H1 (cell line): ENCODE results near the gene SPACA5B. TPM values are rescaled to one million over a fixed set of nuclear protein-coding genes. Genes with fewer than 3 reads are reported as not detected.
"Not testable (repeated sequence)": the region's sequence is repeated elsewhere in the genome, so short reads cannot be mapped to it uniquely, and the experiment has no call there.

Experiments
- CTCF ChIA-PET: fragments of 300-600 bp; sonication (Branson Sonifier 250); formaldehyde crosslinking; loops from one replicate; lab custom pipeline; 2021; ENCODE audit not compliant: partially characterized antibody; lab: Charles Lee
- POLR2A ChIA-PET: fragments of 300-600 bp; sonication (Branson Sonifier 250); formaldehyde crosslinking; loops from one replicate; lab custom pipeline; 2021; ENCODE audit warnings: inconsistent platforms; ENCODE audit not compliant: partially characterized antibody; lab: Charles Lee
- DNase-seq, 2 experiments: peaks; one replicate each; pipeline versions ENCODE4 v3.0.0 to v3.0.0-alpha.2; 2010 to 2022; ENCODE audit warnings: low spot score in 2 of 2, low read depth in 1 of 2, mixed read lengths in 1 of 2
- FAIRE-seq: peaks from 2 replicates; lab custom pipeline; 2011; peaks lifted over from hg19 to GRCh38; lab: Jason Lieb, UNC
- H2AFZ ChIP-seq: 2 replicates; pipeline ENCODE4 v1.8.1; 2012; ENCODE audit warnings: low read length, inconsistent platforms
- H2AK5ac ChIP-seq: 2 replicates; pipeline ENCODE4 v1.6.1; 2013; ENCODE audit warnings: low read depth, low read length
- H2BK120ac ChIP-seq: replicated peaks from 2 replicates; pipeline ENCODE3; 2013; ENCODE audit warnings: low read depth, low read length, inconsistent platforms
- H2BK12ac ChIP-seq: 2 replicates; pipeline ENCODE4 v1.6.1; 2013; ENCODE audit warnings: low read depth, low read length
- H2BK15ac ChIP-seq: 2 replicates; pipeline ENCODE4 v1.6.1; 2013; ENCODE audit warnings: low read length
- H2BK20ac ChIP-seq: 2 replicates; pipeline ENCODE4 v1.6.1; 2013; ENCODE audit warnings: low read length
- H2BK5ac ChIP-seq: 2 replicates; pipeline ENCODE4 v1.6.1; 2013; ENCODE audit warnings: low read depth, low read length
- H3K14ac ChIP-seq: 2 replicates; pipeline ENCODE4 v1.6.1; 2013; ENCODE audit warnings: inconsistent platforms; ENCODE audit not compliant: insufficient read length
- H3K18ac ChIP-seq: 2 replicates; pipeline ENCODE4 v1.6.1; 2013; ENCODE audit warnings: low read length; ENCODE audit errors: extremely low read depth
- H3K23ac ChIP-seq: 2 replicates; pipeline ENCODE4 v1.6.1; 2013; ENCODE audit warnings: inconsistent platforms; ENCODE audit not compliant: insufficient read length
- H3K23me2 ChIP-seq: 2 replicates; pipeline ENCODE4 v1.6.1; 2013; ENCODE audit warnings: low read depth, low read length
- H3K27ac ChIP-seq: 2 replicates; pipeline ENCODE4 v1.6.1; 2011; ENCODE audit warnings: low read depth, low read length, inconsistent platforms
- H3K27me3 ChIP-seq, 4 experiments: replicated peaks in 1 of 4; 1 replicate in 1 of 4; 2 replicates in 3 of 4; pipeline versions ENCODE4 v1.6.1 to v1.8.1; 2011 to 2013; ENCODE audit warnings: low read length in 3 of 4, mild to moderate bottlenecking in 3 of 4, inconsistent platforms in 2 of 4, mixed read lengths in 2 of 4, moderate library complexity in 1 of 4; ENCODE audit not compliant: control insufficient read depth in 3 of 4, insufficient read depth in 3 of 4; ENCODE audit errors: extremely low read depth in 1 of 4
- H3K36me3 ChIP-seq, 4 experiments: 2 replicates each; pipeline versions ENCODE4 v1.6.1 to v1.8.1; 2011 to 2013; ENCODE audit warnings: mild to moderate bottlenecking in 4 of 4, low read length in 3 of 4, moderate library complexity in 2 of 4, control low read depth in 1 of 4, inconsistent platforms in 1 of 4; ENCODE audit not compliant: insufficient read depth in 4 of 4, control insufficient read depth in 2 of 4
- H3K4ac ChIP-seq: replicated peaks from 2 replicates; pipeline ENCODE3; 2013; ENCODE audit warnings: low read length, low read depth, mixed read lengths, inconsistent platforms; ENCODE audit not compliant: insufficient read length
- H3K4me1 ChIP-seq, 4 experiments: replicated peaks in 1 of 4; 1 replicate in 1 of 4; 2 replicates in 3 of 4; pipeline versions ENCODE4 v1.6.1 to v1.8.1; 2011 to 2013; ENCODE audit warnings: low read length in 3 of 4, inconsistent platforms in 2 of 4, mixed read lengths in 1 of 4; ENCODE audit not compliant: insufficient read depth in 4 of 4, control insufficient read depth in 3 of 4
- H3K4me2 ChIP-seq, 2 experiments: 2 replicates each; pipeline versions ENCODE4 v1.6.1 to v1.8.1; 2011 to 2013; ENCODE audit warnings: low read depth in 2 of 2, low read length in 2 of 2, control low read depth in 1 of 2, inconsistent platforms in 1 of 2, mild to moderate bottlenecking in 1 of 2; ENCODE audit not compliant: insufficient read depth in 1 of 2
- H3K4me3 ChIP-seq, 4 experiments: fragments of 200-600, 300-600 bp in 1 of 4; sonication (generic), shearing (Covaris generic), sonication (Bioruptor Twin) in 1 of 4; 2 replicates each; pipeline versions ENCODE4 v1.5.1 to v1.8.1; 2011 to 2016; ENCODE audit warnings: low read length in 4 of 4, low read depth in 3 of 4, control low read depth in 2 of 4, inconsistent platforms in 2 of 4, mild to moderate bottlenecking in 2 of 4, mixed read lengths in 1 of 4, moderate library complexity in 1 of 4; ENCODE audit not compliant: insufficient read depth in 2 of 4; ENCODE audit errors: extremely low read depth in 1 of 4
- H3K56ac ChIP-seq: replicated peaks from 2 replicates; pipeline ENCODE3; 2013; ENCODE audit warnings: low read depth, mild to moderate bottlenecking, mixed read lengths, low read length, inconsistent platforms; ENCODE audit not compliant: insufficient read length
- H3K79me1 ChIP-seq: 2 replicates; pipeline ENCODE4 v1.6.1; 2013; ENCODE audit warnings: low read depth, low read length, control low read depth
- H3K79me2 ChIP-seq, 2 experiments: 2 replicates each; pipeline versions ENCODE4 v1.6.1 to v1.8.1; 2012 to 2013; ENCODE audit warnings: low read length in 2 of 2, mild to moderate bottlenecking in 2 of 2, inconsistent platforms in 1 of 2; ENCODE audit not compliant: insufficient read depth in 2 of 2, control insufficient read depth in 1 of 2
- H3K9ac ChIP-seq, 4 experiments: replicated peaks in 1 of 4; 1 replicate in 1 of 4; 2 replicates in 3 of 4; pipeline versions ENCODE4 v1.6.1 to v1.8.1; 2011 to 2013; ENCODE audit warnings: low read depth in 3 of 4, low read length in 3 of 4, control low read depth in 2 of 4, mild to moderate bottlenecking in 2 of 4, moderate library complexity in 2 of 4, inconsistent platforms in 1 of 4; ENCODE audit errors: extremely low read depth in 1 of 4
- H3K9me3 ChIP-seq, 2 experiments: 2 replicates each; pipeline versions ENCODE4 v1.6.1 to v1.8.1; 2012 to 2013; ENCODE audit warnings: mild to moderate bottlenecking in 2 of 2, moderate library complexity in 2 of 2, control low read depth in 1 of 2, inconsistent platforms in 1 of 2, low read depth in 1 of 2, low read length in 1 of 2, mixed read lengths in 1 of 2; ENCODE audit not compliant: insufficient read depth in 2 of 2
- H4K20me1 ChIP-seq, 2 experiments: replicated peaks in 1 of 2; 2 replicates each; pipeline versions ENCODE3 to v1.8.1; 2011 to 2013; ENCODE audit warnings: inconsistent platforms in 2 of 2, low read length in 2 of 2, mild to moderate bottlenecking in 1 of 2; ENCODE audit not compliant: insufficient read depth in 2 of 2, control insufficient read depth in 1 of 2
- H4K5ac ChIP-seq: 2 replicates; pipeline ENCODE4 v1.6.1; 2013; ENCODE audit warnings: low read length, low read depth, mixed read lengths, inconsistent platforms; ENCODE audit not compliant: insufficient read length
- H4K8ac ChIP-seq: 2 replicates; pipeline ENCODE4 v1.8.0; 2013; ENCODE audit warnings: mild to moderate bottlenecking, moderate library complexity, low read length, inconsistent platforms; ENCODE audit not compliant: insufficient read depth; ENCODE audit errors: extremely low read depth
- H4K91ac ChIP-seq: replicated peaks from 2 replicates; pipeline ENCODE3; 2013; ENCODE audit warnings: low read length, mixed read lengths, inconsistent platforms; ENCODE audit not compliant: insufficient read length
- WGBS, 2 experiments: shearing (Covaris generic) in 1 of 2; methylation state at CpG; one replicate each; pipeline versions ENCODE4 v1.1.6 to v1.1.7; 2013 to 2015; ENCODE audit warnings: low lambda C conversion rate in 2 of 2, mixed read lengths in 2 of 2, inconsistent platforms in 1 of 2, low coverage in 1 of 2, missing lambda C conversion rate in 1 of 2; ENCODE audit not compliant: insufficient replicate concordance in 2 of 2, insufficient coverage in 1 of 2, insufficient read length in 1 of 2; ENCODE audit errors: extremely low coverage in 1 of 2, missing lambda C conversion rate in 1 of 2; 5-methylcytosine and 5-hydroxymethylcytosine counted together
- polyA plus RNA-seq, 7 experiments: library from polyadenylated mRNA; depleted of rRNA in 3 of 7; stranded (reverse) in 5 of 7; unstranded in 2 of 7; fragments of >200 nt in 5 of 7; fragments of 200-250 nt in 2 of 7; gene quantifications; 1 replicate in 5 of 7; 2 replicates in 1 of 7; 4 replicates in 1 of 7; pipeline versions ENCODE4 v1.2.1 to v1.2.3, GENCODE V29; 2011 to 2013; ENCODE audit warnings: missing spikeins in 2 of 7, mixed read lengths in 2 of 7
- total RNA-seq: library from RNA; stranded (reverse); fragmentation: NEBNext Ultra II Directional; extraction: Animal tissue kit (Norgen Biotek cat#: 25700); gene quantifications from 2 replicates; pipeline ENCODE4 v1.2.1, GENCODE V29; 2021

The SPACA5B gene
- total and polyA plus RNA-seq, 2 of the 8 experiments (the other 6 are each of a cell fraction or from before 2014, with no cell fraction given) = not detected

GRCh38 chrX:48132308-48132844, 1.9 kb downstream of the SPACA5B start:
- H2BK15ac ChIP-seq, H2AFZ ChIP-seq, H3K27me3 ChIP-seq, H3K23me2 ChIP-seq, H3K4me3 ChIP-seq, H3K9ac ChIP-seq, H4K91ac ChIP-seq, H3K14ac ChIP-seq, H2BK5ac ChIP-seq, H2BK120ac ChIP-seq, H3K4ac ChIP-seq, H3K79me2 ChIP-seq, H3K9me3 ChIP-seq, H3K27ac ChIP-seq, H3K18ac ChIP-seq, H3K4me2 ChIP-seq, H4K8ac ChIP-seq, H3K79me1 ChIP-seq, H2BK20ac ChIP-seq, CTCF ChIA-PET, H3K36me3 ChIP-seq, H3K23ac ChIP-seq, DNase-seq, H3K4me1 ChIP-seq, FAIRE-seq, POLR2A ChIA-PET, H2AK5ac ChIP-seq, H4K5ac ChIP-seq, H4K20me1 ChIP-seq, H2BK12ac ChIP-seq, H3K56ac ChIP-seq: not testable (repeated sequence)
- WGBS, 2 experiments = no CpG with 5 or more reads among the region's 2 CpGs

DNA sequence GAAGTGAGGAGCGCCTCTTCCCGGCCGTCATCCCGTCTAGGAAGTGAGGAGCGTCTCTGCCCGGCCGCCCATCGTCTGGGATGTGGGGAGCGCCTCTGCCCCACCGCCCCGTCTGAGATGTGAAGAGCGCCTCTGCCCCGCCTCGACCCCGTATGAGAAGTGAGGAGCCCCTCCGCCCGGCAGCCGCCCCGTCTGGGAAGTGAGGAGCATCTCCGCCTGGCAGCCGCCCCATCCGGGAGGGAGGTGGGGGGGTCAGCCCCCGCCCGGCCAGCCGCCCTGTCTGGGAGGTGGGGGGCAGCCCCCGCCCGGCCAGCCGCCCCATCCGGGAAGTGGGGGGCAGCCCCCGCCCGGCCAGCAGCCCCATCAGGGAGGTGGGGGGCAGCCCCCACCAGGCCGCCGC, 8.7 kb downstream of the SPACA5B start:
- H3K36me3 ChIP-seq, H4K20me1 ChIP-seq, H2BK120ac ChIP-seq, DNase-seq, H2BK20ac ChIP-seq, H3K9ac ChIP-seq, H3K23ac ChIP-seq, H3K4me3 ChIP-seq, H2BK5ac ChIP-seq, H3K23me2 ChIP-seq, CTCF ChIA-PET, H3K18ac ChIP-seq, H4K91ac ChIP-seq, H3K4me1 ChIP-seq, H3K27ac ChIP-seq, H3K4ac ChIP-seq, H2BK12ac ChIP-seq, H3K4me2 ChIP-seq, FAIRE-seq, H4K5ac ChIP-seq, H2AFZ ChIP-seq, POLR2A ChIA-PET, H3K27me3 ChIP-seq, H4K8ac ChIP-seq, H3K79me1 ChIP-seq, H3K79me2 ChIP-seq, H3K56ac ChIP-seq, H3K14ac ChIP-seq, H2BK15ac ChIP-seq, H3K9me3 ChIP-seq, H2AK5ac ChIP-seq: not testable (repeated sequence)
- no CpG with 5 or more reads among the region's 33 CpGs for WGBS, 2 experiments
